BJ (cell line): ENCODE measurements around the gene CCDC170. TPM values are rescaled to one million over a fixed set of nuclear protein-coding genes. Genes with fewer than 3 reads are reported as not detected.
"Not testable (repeated sequence)": the region's sequence is repeated elsewhere in the genome, so short reads cannot be mapped to it uniquely, and the experiment has no call there.

Experiments
- CTCF ChIA-PET: fragments of 350-600 bp; formaldehyde crosslinking; extraction: SDS; loops from one replicate; lab custom pipeline; 2021; ENCODE audit warnings: antibody characterized with exemption, inconsistent platforms; lab: Yijun Ruan, JAX
- POLR2A ChIA-PET: fragments of 300-600 bp; sonication (Branson Sonifier 250); formaldehyde crosslinking; extraction: SDS; loops from one replicate; lab custom pipeline; 2021; ENCODE audit warnings: antibody characterized with exemption; lab: Charles Lee
- DNase-seq: peaks from one replicate; pipeline ENCODE4 v3.0.0-alpha.2; 2011; ENCODE audit warnings: low read depth
- H3K27me3 ChIP-seq: 2 replicates; pipeline ENCODE4 v1.6.0; 2011; ENCODE audit warnings: low read length; ENCODE audit not compliant: control insufficient read depth, insufficient read depth
- H3K36me3 ChIP-seq: 2 replicates; pipeline ENCODE4 v1.5.1; 2011; ENCODE audit warnings: low read length; ENCODE audit not compliant: control insufficient read depth, insufficient read depth
- H3K4me3 ChIP-seq: 2 replicates; pipeline ENCODE4 v1.5.1; 2011; ENCODE audit warnings: low read depth, mild to moderate bottlenecking, control low read depth, low read length
- polyA plus RNA-seq: library from polyadenylated mRNA; depleted of rRNA; stranded (reverse); fragments of >200 nt; gene quantifications from 2 replicates; pipeline ENCODE4 v1.2.3, GENCODE V29; 2011
- TF ChIP-seq, protein P1 (sequence below): IDR thresholded peaks from 2 replicates; pipeline ENCODE4 v1.5.1; 2011; ENCODE audit warnings: low read depth, mild to moderate bottlenecking, control low read depth, inconsistent platforms, low read length, moderate library complexity; ENCODE audit not compliant: insufficient read depth

The CCDC170 gene
- polyA plus RNA-seq, 1 experiment: 0.11 TPM

DNA sequence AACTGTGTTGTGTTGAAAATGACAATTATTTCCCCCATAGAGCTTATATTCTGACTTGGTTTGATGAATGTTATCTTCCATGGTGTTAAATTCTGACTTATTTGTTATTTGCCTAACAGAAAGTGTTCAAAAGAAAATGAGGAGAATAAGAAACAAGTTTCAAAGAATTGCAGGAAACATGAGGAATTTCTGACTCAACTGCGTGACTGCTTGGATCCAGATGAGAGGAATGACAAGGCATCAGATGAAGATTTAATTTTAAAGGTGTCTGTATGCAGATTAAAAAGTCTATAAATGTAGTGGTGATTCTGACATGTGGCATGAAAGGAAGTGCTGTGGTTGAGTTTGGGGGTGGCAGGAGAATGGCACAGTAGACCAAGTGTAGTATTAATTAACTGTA is 50.6 kb downstream of the CCDC170 start:
- CTCF ChIA-PET: interaction anchor here (1.1 kb wide), 1 partner anchor 69 kb away, joined by 3 read pairs; no protein-coding TSS in a partner anchor
- no peak overlapping the region for H3K4me3 ChIP-seq
- no peak for DNase-seq
- TF ChIP-seq, protein P1, sequence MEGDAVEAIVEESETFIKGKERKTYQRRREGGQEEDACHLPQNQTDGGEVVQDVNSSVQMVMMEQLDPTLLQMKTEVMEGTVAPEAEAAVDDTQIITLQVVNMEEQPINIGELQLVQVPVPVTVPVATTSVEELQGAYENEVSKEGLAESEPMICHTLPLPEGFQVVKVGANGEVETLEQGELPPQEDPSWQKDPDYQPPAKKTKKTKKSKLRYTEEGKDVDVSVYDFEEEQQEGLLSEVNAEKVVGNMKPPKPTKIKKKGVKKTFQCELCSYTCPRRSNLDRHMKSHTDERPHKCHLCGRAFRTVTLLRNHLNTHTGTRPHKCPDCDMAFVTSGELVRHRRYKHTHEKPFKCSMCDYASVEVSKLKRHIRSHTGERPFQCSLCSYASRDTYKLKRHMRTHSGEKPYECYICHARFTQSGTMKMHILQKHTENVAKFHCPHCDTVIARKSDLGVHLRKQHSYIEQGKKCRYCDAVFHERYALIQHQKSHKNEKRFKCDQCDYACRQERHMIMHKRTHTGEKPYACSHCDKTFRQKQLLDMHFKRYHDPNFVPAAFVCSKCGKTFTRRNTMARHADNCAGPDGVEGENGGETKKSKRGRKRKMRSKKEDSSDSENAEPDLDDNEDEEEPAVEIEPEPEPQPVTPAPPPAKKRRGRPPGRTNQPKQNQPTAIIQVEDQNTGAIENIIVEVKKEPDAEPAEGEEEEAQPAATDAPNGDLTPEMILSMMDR: no peak
- H3K36me3 ChIP-seq: no peaks in the 10 kb centered on the region
- POLR2A ChIA-PET: no interaction called here
- H3K27me3 ChIP-seq: no peaks in the 10 kb centered on the region

DNA sequence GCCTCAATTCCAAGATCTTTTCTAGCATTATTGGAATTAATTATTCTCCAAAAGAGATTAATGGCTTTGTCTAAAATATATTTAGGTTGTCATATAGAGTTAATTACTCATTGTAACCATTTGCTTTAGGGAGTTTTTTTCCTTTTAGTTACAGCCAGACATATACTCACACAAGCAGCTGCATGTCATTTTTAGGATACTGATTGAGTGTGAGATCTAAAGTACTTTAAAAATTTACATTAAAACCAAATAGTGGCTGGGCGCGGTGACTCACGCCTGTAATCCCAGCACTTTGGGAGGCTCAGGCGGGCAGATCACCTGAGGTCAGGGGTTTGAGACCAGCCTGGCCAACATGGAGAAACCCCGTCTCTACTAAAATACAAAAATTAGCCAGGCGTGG is 51.1 kb downstream of the CCDC170 start:
- POLR2A ChIA-PET: not testable (repeated sequence)

DNA sequence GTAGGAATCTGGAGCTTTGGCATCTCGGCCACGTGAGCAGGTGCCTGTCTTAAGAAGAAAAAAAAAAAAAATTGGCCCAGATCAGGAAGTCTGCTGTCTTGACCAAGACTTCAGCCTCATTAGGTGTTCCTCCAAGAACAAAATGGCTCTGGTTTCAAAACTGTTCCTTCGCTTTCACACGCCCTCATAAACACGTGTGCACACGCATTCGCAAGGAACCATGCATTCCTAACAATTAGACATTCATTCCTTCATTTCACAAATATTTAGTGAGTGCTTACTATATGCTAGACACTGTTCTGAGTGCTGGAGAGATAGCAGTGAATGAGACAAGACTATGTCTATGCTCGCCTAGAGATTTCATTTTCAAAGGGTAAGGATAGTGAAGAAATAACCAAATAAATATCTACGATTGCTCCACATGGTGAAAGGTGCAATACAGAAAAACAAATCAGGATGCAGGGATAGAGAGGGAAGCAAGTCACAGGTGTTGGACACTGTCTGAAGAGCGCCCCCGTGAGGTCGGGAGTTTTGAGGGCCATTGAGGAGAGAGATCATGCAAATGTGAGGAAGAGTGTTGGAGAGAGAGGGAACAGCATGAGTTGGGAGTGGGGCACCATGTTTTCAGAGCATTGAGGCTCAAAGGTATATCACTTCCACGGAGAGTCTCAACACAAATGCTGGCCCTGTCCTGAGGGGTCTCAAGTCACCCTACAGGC is 53.3 kb downstream of the CCDC170 start:
- Histone ChIP-seq H3K27me3 (no peaks in the 10 kb centered on the region), H3K4me3 (no peak overlapping the region), H3K36me3 (no peaks in the 10 kb centered on the region)
- DNase-seq: no peak
- TF ChIP-seq, protein P1: no peak
- ChIA-PET POLR2A (no interaction called here), CTCF (no interaction called here)

More for the DNA sequence above, 51.1 kb downstream of the CCDC170 start:
- H3K27me3 ChIP-seq, H3K4me3 ChIP-seq, DNase-seq, H3K36me3 ChIP-seq: not testable (repeated sequence)
- CTCF ChIA-PET: interaction anchor here (1.1 kb wide), 1 partner anchor 69 kb away, joined by 3 read pairs; no protein-coding TSS in a partner anchor

DNA sequence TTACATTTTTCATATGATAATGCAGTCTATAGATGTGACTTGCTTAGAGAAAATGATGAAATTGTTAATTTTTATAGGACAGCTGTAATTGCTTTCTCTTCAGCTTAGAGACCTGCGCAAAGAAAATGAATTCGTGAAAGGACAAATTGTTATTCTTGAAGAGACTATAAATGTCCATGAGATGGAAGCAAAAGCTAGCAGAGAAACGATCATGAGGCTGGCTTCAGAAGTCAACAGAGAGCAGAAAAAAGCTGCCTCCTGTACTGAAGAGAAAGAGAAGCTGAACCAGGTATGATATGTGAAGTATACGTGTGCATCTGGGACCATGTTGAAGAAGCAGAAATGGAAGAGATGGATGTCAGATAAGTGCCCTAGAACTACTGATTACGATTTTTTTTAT is 54.4 kb downstream of the CCDC170 start:
- Histone ChIP-seq H3K27me3 (no peaks in the 10 kb centered on the region), H3K36me3 (no peaks in the 10 kb centered on the region), H3K4me3 (no peak overlapping the region)
- no peak for DNase-seq
- TF ChIP-seq, protein P1: no peak
- CTCF ChIA-PET: interaction anchor here (0.7 kb wide), 1 partner anchor 720 kb away, joined by 3 read pairs; no protein-coding TSS in a partner anchor
- POLR2A ChIA-PET: no interaction called here

DNA sequence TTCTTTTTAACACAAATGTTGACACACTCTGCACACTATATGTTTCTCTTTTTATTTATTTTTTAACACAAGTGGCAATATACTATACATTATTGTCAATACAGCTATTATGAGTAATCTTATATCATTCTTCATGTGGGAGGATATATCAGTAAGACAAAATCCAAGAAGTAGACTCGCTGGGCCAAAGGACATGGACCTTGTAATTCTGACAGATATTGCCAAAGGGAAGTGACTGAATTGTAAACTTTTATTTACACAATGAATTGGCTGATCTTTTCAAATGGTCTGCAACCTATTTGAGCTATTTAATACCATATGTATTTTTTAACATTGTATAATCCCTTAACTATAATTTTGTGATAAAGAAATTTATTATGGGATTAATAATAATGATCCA is 56.0 kb downstream of the CCDC170 start:
- no peak for DNase-seq
- Histone ChIP-seq H3K36me3 (no peaks in the 10 kb centered on the region), H3K4me3 (no peak overlapping the region), H3K27me3 (no peaks in the 10 kb centered on the region)
- ChIA-PET CTCF (no interaction called here), POLR2A (no interaction called here)
- TF ChIP-seq, protein P1: no peak
